ENCODE data around the gene GAL.

The GAL gene

DNA sequence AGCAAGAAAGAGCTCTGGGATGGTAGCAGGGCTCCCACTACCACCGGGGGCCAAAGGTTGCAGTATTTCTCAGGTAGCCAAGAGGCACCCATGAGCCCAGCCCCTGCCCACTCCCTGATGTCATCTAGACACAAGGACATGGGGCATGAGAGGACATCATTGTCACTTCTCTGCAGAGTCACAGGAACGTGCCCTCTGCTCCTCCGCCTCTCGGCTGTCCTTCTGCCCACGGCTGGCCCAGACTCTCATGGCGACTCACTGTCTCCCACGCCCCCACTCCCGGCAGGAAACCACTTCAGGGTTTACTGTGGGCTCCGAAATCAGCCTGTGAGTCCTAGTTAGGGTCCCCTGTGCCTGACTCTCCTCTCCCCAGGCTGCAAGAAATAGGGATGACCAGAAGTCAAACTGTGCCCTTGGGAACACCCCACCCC, 1.8 kb upstream of the GAL start:
- no peak for DNase-seq (ENCODE audit: low read depth in 2 of 2)

DNA sequence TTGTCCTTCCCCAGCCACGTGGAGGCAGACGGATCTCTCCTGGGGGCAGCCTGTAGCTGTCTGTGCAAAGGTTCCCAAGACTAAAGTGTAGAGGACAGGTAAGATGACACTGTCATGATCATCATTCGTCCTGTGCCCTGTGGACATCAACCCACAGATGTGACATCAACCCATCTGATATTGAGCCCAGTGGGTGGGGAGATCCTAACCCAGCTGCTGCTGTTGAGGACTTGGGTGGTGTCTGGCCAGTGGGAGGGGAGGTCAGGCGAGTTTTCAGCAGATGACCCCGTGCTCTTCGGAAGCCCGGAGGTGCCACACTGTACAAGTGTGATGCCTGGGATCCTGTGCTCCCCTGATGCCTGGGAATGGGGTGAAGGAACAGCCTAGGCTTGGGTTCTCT, 1.2 kb upstream of the GAL start:
- no peak for DNase-seq (ENCODE audit: low read depth in 2 of 2)

DNA sequence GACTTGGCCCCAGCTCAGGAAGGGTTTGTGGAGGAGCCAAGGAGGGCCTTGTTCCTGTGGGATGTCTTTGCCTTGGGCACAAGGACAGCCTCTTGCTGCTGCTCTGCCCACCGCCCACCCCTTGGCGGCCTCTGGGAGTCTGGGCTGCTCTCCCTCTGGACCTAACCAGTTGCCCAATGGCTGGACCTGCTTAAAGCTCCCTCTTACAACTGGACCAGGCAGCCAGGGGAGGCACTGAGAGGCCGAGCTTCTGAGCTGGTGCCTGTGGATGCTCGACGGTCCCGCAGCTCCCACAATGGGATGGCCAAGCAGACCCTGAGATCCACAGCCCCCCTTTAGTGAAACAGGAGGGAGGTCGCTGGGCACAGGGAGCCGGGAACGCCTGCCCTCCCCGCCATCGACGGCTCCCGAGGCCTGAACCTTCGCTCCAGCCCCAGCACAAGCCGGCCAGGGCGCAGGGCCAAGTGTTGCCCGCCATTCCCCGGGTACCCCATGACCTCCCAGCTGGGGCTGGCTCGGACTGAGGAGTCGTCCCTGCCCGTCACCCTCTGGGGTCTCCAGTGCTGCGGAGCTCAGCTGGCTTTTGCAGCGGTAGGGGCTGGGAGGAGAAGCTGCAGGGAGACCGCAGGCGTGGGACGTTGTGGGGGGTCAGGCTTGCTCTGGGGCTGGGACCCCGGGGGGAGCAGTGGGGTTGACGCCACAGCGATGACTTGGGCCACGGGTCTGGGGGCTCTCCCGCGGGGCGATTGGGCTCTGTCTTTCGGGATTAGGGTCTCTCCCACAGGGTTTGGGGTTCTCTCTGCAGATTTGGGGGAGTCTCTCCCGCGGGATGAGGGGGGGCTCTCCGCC, 584 bp upstream of the GAL start:
- DNase-seq (ENCODE audit: low read depth in 2 of 2), result no peak

DNA sequence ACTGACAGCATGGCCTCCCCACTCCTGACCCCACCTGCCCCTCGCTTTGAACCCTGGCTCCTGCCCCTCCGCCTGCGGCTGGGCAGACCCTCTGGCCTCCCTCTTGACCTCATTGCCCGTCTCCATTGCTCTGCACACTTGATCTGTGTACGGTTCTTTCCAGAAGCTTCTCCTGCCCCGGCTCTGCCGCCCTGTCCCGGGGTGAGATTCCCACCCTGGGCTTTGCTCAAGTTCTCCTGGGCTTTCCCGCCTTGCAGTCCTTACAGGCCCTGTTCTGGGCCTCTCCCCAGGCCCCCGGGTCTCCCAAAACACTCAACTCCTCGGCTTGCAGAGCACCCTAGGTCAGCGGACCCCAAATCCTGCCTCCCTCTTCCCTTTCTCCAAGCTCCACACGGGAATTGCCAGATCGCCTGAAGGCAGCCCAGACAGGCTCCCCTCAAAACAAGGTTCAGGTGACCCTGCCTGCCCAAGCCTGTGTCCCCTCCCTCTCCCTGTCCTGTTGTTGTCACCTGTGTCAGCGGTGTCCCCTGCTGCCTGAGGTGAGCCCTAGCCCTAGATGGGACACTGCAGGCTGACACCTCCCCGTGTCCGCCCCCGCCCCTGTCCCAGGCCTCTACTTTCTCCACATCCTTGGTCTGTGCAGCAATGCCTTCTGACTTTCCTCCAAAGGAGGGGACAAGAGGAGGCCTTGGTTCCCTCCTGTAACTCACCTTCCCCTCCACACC, 1.5 kb downstream of the GAL start:
- no peak for DNase-seq (ENCODE audit: low read depth in 2 of 2)

DNA sequence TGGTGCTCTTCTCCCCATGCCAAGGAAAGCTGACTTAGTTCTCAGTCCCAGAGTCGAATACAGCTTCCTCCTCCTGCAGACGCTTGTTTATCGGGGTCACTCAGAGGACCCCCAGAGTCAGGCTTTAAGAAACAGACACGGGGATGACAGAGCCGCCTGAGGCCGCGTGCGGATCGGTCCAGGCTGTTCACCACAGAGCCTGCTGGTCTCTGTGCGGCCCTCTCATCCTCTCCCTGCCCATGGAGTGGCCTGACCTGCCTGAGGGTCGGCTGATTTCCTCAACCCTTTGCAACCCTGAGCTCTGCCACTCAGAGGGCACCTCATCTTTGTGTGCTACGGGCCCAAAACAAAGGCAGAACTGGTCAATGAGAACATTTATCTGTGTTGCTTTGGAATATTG, 2.1 kb downstream of the GAL start:
- DNase-seq (ENCODE audit: low read depth in 2 of 2), result no peak

DNA sequence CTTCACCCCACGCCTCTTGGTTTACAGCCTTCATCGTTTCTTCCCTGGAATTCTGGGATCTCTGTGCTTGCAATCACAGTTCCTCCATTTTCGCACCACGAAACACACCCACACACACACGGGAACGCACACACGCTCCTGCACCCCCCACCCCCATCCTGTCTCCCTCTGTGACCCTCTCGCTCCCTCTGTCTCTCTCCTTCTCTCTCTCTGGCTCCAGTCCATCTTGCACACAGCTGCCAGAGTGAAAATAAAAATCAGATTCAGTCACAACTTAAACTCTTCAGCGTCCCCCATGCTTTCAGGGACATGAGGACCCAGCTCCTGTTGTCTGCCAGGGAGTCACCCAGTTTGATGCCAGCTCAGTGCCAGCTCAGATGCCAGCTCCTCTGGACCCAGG, 3.0 kb downstream of the GAL start:
- no peak for DNase-seq (ENCODE audit: low read depth in 2 of 2)

DNA sequence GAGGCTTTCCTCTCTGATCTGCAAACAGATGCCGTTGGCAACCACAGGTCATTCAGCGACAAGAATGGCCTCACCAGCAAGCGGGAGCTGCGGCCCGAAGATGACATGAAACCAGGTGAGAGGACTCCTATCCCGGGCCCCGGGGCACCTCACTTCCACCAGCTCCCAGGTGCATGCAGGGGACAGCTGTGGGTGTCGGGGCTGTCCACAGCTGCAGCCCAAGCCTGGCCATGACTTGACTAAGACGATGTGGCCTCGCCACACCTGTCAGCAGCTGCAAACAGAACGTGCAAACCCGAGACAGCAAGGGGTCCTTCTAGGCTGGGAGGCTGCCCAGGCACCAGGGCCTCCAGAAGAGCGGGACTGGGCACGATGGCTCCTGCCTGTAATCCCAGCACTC, 3.6 kb downstream of the GAL start:
- no peak for DNase-seq (ENCODE audit: low read depth in 2 of 2)

DNA sequence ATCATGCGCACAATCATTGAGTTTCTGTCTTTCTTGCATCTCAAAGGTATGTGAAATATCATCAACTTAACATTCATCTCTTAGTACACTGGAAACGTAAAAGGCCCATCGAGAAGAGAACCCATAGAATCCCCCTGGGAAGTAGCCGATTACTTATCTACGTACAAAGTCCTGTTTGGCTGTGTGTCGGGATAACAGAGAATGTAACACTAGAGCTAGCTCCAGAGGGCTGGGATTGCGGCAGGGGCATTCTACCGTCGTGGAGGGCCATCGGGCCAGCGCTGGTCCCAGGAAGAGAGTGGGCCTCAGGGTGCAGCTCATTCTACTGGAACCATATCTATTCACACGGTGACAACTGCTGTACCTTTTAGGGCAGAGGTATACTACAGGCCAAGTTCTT, 4.5 kb downstream of the GAL start:
- no peak for DNase-seq (ENCODE audit: low read depth in 2 of 2)

DNA sequence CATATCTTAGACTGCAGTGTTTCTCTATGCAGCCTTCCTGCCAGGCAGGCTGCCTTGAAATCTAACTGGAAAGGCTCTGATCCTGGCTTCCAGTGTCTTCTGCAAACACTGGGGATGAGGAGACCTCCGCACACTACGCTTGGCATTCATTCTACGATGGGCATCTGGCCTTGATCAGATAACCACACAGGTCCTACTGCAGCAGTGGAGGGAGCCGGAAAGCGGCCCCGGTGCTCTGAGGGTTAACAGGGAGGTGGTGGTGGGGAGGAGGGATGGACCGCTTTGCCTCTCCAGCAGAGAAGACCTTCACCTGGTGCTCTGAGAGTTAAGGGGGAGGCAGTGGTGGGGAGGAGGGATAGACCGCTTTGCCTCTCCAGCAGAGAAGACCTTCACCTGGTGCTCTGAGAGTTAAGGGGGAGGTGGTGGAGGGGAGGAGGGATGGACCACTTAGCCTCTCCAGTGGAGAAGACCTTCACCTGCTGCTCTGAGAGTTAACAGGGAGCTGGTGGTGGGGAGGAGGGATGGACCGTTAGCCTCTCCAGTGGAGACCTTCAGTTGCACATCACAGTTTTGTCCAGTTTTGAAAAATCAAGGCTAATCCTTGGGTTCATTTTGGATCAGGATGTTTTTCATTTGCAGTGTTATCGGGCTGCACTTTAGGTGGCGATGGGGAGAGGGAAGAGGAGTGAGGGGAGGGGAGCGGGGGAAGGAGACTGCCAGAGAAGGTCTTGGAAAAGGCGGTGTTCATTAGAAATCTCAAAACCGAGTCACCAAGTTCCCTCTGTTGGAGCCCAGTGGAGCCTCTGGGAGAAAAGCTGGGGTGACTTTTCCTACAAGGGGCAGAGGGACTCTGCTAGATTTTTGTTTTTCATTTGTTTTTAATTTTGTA, 5.6 kb downstream of the GAL start:
- DNase-seq (ENCODE audit: low read depth in 2 of 2), result no peak

DNA sequence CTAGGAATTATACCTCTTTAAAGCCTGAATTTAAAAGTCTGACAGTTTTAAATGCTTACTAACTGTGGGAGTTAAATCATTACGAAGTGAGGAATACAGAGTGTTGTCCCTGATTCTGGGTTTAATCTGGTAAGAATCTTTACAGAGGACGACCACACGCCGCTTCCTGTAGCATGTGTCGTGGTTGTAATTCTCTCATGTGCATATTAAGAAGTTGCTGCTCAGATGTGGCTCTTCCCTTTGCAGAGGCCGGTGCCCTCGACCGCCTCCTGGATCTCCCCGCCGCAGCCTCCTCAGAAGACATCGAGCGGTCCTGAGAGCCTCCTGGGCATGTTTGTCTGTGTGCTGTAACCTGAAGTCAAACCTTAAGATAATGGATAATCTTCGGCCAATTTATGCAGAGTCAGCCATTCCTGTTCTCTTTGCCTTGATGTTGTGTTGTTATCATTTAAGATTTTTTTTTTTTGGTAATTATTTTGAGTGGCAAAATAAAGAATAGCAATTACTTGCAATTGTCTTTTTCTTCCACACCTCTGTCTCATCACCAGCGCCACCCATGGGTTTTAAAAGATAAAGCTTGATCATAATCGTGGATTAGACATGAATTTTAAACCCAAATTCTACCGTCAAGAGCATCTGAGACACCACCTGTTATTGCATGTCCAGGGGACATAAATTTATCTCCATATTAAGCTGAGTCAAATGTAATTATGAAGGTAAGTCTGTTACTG, 6.5 kb downstream of the GAL start:
- DNase-seq (ENCODE audit: low read depth in 2 of 2), result no peak

DNA sequence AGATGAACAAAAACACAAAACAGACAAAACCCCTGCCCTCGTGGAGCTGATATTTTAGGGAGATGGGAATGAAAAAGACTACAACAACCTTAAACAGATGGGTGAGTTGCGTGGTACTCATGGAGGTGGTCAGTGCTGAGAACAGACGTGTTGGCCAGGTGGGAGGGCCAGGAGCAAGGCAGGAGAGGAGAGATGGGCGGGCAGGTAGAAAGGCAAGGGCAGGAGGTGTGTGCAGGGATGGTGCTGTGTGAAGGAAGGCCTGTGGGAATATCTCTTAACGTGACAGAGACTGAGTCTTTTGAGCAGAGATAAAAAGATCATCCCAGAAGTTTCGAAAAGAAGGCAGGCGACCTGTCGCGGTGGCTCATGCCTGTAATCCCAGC, 7.0 kb downstream of the GAL start:
- no peak for DNase-seq (ENCODE audit: low read depth in 2 of 2)

DNA sequence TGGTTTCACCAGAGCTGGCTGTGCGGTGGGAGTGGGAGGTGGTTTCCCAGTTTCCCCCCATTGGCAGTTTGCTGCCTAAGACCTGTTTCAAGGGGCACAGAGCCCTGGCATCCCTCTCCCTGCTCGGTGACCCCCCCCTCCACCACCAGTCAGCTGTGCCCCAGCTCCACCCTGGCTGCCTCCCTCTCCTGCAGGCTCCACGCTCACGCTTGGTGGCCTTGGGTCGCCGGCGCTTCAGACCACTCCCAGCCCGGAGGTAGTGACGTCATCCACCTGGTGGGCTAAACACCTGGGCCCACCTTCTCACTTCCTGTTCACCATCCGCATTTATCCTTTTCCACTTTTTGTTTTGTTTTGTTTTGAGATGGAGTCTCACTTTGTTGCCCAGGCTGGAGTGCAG, 7.8 kb downstream of the GAL start:
- DNase-seq (ENCODE audit: low read depth in 2 of 2), result no peak

DNA sequence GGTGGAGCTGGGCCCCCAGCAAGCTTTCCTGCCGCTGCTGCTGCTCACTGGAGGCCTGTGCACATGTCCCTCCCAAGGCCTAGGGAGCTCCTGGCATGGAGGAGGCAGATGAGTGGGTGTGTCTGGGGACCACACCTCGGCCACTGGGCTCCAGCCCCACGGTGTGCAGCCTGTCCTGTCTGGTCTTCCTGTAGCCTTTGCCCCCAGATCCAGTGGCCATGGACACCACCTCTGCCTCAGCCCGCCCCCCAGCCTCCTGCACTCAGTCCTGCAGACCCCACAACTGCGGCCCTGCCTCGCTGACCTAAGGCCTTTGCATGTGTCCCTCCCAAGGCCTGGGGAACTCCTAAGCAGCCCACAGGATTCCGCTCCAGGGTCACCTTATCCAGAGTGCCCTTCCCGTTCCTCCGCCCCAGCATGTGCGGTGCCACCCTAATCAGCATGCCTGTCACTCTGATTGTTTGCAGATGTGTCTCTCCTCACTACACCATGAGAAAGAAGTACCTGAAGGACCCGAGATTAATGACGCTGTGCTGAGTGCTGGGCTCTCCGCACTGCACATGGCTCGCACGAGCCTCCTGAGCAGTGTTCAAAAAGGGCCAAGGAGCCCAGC, 8.6 kb downstream of the GAL start:
- no peak for DNase-seq (ENCODE audit: low read depth in 2 of 2)

DNA sequence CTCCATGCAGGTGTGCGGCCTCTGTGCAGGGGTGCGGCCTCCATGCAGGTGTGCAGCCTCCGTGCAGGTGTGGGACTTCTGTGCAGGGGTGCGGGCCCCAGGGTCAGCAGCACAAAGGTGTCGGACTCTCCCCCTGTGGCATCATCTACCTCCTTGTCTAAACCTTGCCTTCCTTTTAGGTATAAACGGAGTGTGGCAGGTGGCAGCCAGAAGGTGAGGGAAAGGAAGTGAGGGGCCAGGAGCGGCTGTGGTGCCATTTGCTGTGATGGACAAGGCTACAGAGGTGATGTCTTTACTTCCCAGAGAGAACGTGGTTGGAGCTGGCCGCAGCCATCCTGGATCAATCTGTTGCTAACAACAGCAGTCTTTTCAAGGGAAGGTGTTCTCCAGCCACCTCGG, 9.1 kb downstream of the GAL start:
- no peak for DNase-seq (ENCODE audit: low read depth in 2 of 2)

DNA sequence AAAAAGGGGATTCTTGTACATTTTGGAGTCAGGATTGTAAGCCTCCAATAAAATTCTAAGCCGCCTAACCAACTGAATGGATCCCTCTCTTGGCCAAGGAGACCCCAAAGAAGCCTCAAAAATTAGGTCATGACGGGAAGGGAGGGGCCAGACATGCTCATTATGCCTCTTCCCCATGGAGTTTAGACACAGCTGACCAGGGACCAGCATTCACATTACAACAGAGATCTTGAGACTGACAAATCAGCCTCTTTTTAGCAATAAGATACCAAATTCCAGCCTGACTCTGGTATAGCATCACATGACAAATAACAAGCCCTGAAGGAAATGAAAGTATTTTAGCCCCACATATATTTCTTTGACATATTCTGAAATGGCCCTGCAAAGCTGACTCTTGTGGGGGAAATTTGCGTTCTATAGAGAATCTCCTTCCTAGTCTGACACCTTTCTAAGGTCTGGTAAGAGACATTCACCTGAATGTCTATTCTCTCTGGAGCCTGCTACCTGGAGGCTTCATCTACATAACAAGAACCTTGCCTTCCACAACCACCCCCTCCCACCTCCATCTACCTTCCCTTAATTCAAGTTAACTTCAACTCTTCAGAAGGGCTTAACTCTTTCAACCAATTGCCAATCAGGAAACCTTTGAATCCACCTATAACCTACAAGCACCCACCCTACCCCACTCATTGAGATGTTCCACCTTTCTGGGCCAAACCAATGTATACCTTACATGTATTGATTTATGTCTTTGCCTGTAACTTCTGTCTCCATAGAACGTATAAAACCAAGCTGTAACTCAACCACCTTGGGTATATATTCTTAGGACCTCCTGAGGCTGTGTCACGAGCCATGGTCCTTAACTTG, 10.3 kb downstream of the GAL start:
- DNase-seq (ENCODE audit: low read depth in 2 of 2), result no peak

DNA sequence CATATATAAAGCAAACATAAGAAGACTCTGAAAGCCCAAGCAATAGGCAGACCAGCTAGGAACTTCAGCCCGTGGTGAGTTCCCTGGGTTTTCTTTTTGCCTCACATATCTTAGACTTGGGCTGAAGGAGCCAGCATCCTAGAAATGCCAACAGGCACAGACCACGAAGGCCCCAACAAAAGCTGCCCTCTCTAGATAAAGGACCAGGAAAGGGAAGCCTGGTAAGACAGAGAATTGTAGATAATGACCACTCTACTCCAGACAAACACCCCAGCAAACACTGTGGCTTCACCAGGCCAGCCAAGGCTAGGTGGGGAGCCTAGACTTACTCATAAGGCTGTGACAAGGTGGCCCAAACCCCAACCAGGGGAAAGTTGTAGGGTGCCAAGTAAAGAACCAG, 11.2 kb downstream of the GAL start:
- DNase-seq (ENCODE audit: low read depth in 2 of 2), result no peak

DNA sequence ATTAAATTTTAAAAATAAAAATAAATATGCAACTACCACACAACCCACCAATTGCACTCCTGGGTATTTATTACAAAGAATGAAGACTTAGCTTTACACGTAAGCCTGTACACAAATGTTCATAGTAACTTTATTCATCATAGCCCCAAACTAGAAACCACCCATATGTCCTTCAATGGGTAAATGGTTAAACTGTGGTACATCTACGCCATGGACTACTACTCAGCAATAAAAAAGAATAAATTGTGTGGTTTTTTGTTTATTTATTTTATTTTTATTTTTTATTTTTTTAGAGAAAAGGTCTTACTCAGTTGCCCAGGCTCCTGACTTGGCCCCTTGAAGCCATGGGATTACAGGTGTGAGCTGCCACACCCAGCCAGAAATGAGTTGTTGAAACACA, 14.6 kb downstream of the GAL start:
- no peak for DNase-seq (ENCODE audit: low read depth in 2 of 2)

DNA sequence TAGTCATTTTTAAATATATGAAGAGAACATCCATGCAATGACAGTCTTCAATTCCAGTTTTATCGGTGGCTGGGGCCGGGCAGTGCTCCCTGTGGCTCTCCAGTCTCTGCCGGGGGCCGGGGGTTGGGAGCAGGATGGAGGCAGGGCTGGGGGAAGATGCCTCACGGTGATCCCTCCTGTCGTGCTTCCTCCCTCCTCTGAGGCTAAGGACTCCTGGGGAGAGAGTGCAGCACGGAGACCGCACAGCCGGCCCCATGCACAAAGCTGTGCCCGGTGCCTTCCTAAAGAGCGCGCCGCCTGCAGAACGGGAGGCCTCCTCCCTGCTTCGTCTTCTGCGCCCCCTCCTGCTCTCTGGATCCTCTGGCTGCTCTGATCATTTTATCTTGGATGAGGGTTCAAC, 20.5 kb downstream of the GAL start:
- no peak for DNase-seq (ENCODE audit: low read depth in 2 of 2)

DNA sequence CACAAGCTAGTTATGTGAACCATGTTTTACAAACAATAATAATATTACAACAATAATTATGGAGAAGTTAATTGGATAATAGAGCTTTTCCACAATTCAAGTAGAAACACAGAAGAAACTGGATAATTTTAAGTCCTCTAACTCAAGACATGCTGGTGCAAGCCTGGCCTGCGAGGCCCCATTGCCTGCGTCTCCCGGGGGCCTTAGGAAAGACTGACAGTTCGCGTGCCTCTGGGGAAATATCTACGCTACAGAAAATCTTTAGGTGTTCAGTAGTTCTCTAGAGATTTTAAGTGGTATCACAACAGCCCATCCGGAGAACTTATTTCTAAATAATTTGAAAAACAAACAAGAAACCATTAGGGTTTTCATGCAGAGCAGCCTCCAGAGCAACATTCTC, 23.2 kb downstream of the GAL start:
- DNase-seq (ENCODE audit: low read depth in 2 of 2), result no peak

DNA sequence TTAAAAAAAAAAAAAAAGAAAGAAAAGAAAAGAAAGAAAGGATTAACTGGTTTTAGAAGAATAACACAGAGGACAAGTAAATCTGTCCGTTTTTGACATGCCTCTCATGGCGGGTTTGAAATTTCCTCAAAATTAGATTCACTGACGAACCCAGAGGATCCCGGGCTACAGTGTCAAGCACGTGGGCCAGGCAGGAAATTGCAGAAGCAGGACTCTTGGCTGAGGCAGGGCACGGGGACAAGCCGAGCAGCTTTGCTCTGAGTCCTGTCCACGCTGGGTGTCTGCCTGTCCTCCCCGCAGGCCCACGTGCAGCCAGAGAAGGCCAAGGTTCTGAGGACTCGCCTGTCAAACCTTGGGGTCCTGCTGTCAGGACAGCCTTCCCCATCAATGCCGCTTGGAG, 24.7 kb downstream of the GAL start:
- DNase-seq (ENCODE audit: low read depth in 2 of 2), result no peak
